Stimulated activated CD8-positive, alpha-beta memory T cell treated with anti-CD3 and anti-CD28 coated beads, Interleukin-2, amount 100 ng/mL, for 1 hour (primary cell): Measurements from ENCODE around the gene CIAO2B.

Source experiments
- DNase-seq, 2 donors: peaks; one replicate each; pipeline ENCODE4 v3.0.0-alpha.2; 2020; ENCODE audit warnings: low read depth in 2 of 2

Gene CIAO2B

DNA sequence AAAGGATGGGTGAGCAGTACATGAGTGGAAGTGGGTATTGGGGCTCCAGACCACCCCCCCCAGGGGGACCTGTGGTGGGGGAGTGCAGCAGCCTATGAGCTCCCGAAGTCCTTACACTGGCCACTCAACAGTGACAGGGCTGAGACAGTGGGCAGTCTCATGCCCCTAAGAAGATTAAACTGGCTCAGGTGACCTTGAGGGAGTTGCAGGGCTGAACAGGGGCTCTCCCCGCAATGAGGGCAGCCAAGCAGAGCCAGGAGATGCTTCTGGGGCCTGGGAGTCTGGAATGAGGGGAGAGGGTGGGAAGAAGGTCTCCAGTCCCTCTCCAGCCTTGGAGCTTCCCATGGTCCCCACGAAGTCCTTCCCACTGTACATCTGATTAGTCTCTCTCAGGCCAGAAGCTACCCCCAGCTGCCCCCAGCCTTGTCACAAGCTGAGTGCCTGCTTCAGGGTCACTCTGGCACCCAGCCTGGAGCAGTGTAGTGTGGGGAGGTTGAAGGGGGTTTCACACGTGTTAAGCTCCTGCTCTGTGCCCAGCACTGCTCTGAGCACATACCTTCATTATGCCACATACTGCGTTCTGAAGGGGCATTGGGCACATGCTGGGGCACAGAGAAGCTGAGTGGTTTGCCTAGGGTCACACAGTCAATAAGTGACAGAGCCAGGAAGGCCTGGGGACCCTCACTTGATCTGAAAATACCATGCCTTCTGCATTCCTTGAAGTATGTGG, 14.5 kb downstream of the CIAO2B start:
- no peak for DNase-seq

DNA sequence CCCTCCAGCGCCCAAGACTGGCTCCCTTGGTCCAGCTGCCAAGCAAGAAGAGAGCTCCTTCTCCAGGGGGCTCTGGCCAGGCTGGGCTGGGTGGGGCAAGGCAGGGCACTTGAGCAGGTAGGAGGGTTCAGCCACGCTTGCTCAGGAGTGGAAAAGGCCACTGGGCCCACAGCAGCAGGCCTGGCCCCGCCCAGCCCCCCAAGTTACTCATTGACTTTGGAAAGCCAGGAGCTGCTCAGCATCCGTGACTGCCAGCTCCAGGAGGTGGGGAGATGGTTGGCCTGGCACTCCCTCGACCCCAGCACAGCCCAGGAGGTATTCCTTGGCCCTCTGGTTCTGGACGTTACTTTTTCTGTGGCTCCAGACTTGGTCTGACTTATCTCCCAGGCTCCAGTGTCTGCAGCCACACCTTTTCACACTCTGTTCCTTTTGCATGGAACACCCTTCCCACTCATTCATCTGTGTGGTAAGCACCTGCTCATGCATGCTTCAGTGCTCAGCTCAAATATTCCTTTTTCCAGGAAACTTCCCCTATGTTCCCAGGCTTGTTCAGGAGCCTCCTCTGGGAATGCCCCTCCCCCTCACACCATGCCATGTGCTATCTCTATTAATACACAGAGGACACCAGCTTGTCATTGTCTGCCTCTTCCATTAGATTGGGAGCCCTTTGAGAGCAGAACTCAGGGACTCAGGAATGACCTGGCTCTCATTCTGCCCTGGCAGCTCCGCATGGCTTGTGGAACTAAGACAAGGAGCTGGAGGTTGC, 15.2 kb downstream of the CIAO2B start, which contains the start of gene CDH16:
Gene CDH16 (minus strand): TSS at position 83 of the 766 bp plus-strand sequence. CDS start 820 bp downstream, outside the sequence.
- no peak for DNase-seq

DNA sequence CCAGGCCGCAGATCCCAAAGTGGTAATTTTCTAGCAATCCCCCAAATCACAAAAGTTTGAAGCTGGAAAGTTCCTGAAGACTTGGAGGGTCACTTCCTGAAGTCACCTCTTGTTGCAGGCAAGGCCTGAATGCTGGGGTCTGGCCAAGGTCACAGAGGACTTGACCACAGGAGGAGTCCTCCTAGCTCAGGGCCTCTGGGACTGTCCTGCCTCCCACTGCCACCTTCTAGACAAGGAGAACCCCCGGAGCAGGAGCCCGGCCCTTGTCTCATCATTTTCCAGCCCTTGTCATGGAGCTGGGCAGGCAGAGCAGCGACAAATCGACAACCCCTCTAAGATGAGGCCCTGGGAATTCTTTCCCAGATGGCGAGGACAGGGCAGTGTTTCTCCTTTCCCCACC, 15.8 kb downstream of the CIAO2B start:
- DNase-seq, result no peak

DNA sequence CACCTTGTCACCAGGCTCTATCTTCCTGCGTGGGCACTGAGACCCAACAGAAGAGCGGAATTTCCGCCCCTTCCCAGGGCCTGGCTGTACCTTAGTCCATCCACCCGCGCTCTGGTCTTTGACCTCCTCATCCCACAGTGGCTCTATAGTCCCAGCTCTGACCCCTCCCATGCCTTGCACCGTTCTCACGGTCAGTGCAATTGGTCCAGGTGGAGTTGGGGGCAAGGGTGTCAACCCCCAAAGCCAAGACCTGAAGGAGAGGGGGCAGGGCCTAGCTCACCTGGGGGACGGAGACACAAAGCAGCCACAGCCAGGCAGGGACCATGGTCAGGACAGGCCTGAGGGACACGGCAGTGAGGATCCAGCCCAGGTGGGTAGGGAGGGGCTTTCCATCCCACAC, 16.5 kb downstream of the CIAO2B start:
- no peak for DNase-seq

DNA sequence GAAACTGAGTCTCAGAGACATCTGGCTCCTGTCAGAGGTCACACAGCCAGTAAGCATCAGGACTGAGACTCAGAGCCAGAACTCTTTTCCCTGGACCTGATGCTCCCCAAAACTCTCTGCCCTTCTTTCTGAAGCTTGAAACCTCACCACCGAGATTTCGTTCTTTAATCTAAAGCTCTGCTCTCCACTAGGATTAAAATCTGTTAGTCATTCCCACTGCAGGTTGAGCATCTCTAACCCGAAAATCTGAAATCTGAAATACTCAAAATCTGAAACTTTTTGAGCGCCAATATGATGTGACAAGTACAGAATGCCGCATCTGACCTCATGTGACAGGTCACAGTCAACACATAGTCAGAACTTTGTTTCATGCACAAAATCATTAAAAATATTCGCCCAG, 17.7 kb downstream of the CIAO2B start:
- DNase-seq, result no peak

DNA sequence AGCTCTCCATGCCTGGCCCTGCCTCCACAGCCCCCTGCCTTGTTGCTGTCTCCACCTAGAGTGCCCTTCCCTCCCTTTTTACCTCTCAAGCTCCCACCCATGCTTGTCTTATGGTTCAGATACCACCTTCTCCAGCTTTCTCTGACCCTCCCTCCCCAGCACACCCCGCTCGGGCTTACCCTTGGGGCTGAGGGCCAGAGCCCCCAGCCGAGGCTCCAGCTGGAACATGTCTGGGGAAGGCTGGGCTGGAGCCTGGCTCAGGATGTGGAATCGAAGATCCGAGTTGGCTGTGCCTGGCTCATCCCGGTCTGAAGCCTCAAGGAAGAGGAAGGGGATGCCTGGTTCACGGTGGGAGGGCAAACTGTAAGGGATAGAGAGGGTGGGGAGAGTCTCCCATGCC, 19.2 kb downstream of the CIAO2B start:
- no peak for DNase-seq

DNA sequence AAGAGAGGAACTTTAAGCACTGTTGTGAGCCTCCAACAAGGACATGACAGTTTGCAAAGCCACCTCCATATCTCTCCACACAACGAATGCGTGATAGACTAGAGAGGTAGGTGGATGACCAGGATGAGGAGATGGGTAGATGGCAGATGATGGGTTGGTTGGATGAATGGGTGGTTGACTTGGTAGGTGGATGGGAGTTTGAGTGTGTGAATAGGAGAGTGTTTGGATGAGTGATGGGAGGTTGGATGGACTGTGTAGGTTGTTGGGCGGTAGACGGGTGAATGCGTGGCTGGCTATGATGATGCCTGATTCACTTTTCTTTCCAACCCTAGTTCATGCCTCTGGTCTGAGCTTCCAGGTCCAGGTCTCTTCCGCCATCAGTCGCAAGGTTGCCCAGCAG, 19.7 kb downstream of the CIAO2B start:
- DNase-seq, result no peak

DNA sequence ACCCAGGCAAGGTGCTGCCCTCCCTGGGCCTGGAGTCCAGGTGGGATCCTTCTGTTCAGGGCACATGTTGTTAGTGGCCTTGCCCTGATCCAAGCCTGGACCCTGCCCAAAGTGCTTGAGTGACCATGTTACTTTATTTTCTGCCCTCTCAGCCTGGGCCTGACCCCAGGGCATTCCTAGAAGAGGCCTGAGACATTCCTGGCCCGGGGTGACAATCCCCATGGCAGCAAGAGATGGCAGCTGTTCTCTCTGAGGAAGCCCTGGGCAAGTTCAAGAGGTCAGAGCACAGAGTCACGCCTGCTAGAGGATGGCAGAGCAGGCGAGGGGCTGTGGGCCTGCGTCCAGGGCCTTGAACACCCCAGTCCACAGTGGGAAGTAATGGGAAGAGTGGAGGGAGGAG, 20.5 kb downstream of the CIAO2B start:
- no peak for DNase-seq

DNA sequence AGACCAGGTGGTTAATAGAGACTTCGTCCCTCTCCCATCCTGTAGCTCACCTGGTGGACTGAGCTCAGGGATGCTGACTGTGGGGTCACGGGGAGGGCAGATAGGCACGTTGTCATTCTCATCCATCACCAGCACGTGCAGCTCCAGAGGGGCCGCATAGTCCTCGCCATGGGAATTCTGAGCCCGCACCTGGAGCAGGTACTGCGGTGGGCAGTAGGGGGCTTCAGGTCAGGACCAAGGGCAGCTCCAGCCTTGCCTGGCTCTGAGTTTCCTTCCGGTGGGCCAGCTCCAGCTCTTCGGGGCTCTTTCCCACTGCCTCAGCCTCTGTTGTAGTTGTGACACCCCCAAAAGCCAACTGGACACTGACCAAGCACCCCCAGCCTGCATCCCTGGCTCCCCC, 21.1 kb downstream of the CIAO2B start:
- DNase-seq, result no peak

DNA sequence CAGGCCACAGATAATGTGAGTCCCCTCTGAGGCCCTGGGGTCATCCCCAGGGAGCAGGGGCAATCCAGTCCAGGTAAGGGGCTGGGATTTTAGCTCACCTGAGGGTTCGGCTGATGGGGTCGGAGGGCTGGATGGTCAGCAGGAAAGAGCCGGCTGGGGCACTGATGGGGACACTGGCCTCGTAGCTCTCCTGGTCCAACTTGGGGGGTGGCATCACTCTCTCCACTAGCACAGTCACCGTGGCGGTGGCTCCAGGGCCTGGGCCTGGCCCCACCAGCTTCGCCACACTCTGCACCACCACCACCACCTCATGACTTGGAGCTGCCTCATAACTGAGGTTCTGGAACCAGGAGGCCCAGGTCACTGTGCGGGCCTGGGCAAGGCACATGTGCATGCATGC, 22.4 kb downstream of the CIAO2B start:
- no peak for DNase-seq

DNA sequence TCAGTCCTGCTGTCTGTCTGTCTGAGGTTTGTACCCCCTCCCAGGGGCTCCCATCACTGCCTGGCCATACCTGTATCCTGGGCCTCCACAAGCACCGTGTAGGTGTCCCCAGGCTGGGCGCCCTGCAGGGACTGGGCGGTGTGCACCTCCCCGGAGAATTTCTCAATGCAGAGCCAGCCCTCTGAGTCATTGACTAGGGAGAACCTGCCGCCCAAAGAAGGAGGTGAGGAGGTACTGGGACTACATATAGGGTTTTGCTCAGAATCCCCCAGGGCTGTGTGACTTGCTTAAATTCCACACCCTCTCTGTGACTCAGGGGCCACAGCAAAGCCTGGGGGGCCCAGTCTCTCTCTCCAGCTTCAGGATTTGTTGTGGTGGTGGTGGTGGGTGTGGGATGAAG, 23.1 kb downstream of the CIAO2B start:
- DNase-seq, result no peak

DNA sequence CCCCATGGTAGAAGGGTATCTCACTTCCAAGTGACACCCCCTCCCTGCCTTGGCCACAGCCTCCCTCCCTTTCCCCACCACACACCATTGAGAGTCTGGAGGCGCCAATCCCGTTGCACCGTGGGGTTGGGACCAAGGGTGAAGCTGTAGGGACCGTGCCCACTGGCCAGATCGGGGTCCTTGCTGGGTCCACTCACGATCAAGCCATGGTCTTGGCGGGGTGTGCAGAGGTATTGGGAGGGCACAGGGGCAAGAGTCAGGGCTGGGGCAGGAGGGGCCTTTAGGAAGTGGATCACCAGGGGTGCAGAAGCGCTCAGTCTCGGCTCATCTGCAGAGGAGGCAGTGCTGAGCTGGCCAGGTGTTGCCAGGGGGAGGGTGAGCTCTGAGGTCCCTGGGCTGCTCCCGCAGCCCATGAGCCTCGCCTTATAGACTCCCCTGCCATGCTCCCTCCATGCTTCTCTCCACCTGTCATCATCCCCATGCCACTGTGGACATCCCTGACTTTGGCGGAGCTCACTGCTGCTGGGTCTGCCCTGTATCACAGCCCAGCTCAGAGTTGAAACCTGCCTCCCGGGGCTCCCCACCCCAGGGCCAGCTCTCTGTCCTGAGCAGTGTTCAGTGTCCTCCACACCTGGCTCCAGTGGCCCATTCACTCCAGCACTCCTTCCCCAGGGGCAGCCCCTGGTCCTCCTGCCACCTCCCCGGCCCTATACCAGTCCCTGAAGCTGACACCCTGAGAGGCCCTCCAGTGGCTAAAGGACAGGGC, 23.8 kb downstream of the CIAO2B start:
- DNase-seq, result no peak

DNA sequence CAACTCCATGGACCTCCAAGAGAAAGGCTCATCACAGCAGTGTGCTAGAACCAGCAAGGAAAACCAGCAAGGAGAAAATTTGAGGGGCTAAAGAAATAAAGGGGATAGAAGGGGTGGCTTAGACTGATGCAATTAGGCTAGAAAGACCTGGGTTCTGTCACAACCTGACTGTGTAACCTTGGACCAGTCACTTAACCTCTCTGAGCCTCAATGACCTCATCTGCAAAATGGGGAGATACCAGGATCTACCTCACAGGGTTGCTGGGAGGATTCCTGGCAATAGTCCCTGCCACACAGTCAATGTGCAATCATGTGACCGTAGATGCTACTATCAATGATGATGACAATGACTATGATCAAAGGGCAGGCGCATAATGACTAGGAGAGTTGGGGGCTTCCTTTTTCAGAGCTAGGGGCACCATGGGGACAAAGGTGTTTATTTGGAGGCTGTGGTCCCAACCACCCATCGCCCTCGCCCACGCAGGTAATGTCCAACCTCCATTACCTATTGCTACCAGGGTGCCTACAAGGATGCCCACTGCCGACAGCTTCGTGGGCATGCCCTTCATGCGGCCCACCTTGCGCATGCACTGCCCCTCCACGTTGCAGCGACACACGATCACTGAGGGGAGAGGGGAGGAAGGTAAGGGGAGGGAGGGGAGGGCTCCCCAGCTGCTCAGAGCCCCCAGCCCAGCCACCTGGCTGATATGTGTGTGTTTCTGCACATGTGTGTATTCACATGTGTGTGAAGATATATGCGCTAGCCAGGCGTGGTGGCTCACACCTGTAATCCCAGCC, 25.2 kb downstream of the CIAO2B start:
- no peak for DNase-seq

DNA sequence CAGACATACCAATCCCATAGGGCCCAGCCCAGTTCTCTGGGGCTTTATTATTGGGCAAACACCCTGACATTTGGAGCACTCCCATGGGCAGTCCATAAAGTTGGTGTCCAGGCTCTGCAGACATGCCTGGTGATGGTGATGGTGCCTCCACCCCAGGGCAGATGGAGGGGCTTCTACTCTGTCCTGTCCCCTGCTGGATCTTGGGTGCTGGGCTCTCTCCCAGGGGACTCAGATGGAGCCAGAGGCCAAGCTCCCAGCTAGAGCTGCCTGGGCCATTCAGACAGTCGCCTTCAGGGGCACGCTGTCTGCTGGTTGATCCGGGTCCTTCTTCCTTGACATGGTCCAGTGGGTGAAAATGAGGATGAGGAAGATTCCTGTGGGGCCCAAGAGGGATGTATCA, 26.1 kb downstream of the CIAO2B start:
- no peak for DNase-seq

DNA sequence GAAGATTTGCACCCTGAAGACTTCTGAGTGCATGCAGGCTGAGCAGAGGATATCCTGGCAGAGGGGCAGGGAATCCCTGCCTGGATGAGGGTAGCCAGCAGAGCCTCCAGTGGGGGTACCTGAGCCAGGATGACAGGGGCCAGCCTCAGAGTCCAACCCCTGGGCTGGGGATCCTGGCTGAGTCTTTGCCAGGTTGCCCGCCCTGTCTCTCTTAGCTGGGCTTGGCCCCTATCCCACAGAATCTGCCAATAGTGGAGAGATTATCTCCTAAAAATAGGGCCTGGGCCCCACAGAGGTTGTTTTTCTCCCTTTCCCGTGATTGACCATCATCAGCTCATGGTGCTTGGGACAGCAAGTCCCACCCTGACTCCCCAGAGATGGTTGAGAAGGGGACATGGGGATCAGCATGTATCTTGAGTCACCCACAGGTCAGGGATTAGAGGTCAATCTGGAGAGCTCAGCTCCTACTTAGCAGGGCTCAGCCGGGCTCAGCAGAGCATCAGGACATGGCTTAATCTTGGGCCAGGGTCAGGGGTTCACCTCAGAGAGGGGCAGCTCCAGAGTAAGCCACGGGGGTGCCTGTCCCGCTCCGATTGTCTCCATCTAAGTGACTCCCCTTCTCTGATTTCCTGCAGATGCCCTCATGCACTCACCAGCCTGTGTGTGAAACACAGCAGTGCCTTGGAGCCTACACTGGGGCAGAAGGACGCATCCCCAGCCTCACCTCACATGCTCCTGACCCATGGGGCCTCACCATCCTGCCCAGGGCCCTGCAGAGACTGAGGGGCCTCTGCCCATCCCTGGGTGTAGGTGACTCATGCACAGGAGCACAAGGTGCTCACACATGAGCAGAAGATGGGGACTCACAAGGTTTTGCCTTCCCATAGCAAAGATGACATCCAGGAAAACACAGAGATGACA, 27.0 kb downstream of the CIAO2B start:
- DNase-seq, result no peak

DNA sequence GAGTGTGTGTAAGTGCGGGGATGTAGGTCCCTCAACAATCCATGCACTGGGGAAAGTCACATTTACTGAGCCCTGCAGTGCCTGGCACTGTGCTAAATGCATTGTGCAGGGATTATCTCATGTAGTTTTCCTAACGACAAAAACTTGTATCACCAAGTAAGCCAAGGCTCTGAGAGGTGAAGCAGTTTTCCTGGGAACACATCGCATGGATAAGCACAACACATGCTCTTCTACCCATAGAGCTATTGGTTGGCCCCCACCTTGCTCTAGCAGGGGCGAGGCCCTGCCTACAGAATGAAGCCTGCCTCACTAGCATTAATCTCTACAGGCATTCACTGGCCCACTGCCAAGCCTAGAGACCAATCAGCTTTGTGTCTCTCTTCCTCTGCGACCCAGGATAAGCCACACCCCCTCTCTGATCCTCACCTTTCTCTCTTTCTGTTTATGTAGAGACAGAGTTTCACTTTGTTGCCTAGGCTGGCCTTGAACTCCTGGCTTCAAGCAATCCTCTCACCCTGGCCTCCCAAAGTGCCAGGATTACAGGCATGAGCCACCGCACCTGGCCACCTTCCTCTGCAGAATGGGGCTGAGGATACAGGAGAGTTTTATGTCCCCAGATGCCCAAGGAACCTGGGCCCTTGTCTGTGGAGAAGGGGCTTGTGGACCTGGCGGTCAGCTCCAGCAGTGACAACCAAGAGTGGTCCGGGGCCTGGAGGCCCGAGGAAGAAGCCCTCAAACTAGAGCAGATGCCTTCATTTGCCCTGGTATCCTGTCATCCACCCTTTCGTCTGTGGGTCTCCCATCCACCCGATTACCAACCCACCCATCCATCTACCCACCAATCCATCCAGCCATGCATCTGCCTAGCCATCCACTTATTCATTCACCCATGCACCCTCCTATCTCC, 28.3 kb downstream of the CIAO2B start:
- DNase-seq, result no peak

DNA sequence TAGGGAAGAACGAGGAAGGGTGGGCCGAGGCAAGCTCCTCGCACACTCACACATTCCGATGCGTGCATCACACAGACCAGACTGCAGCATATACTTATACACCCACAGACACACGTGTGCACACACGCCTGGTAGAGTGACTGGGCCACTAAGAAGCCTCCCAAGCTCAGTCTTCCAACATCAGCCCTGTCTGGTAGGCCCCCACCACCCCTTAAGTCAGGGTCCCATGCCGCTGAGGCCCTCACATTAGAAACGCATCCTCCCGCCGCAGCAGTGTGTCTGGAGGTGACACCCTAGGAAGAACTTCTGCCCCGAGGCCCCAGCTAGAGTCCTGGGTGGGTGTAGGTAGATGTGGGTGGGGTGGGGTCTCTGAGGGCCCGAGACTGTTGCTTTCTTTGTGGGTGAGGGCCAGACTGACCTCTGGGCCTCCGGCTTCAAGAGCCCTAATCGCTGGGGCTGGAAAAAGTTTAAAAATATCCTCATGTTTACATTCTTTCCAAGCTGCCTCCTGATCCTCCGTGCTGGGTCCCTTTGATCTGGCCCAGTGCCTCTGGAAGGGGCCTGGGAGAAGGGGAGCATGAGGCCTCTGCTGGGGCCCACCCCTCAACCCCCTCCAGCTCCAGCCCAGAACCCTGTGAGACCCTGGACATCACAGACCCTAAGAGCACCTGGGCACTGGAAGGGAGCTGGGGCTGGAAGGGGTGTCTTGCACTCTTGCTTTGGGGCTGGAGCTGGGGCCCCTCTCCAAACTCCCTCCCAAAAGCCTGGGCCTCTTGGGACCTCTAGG, 29.2 kb downstream of the CIAO2B start:
- DNase-seq, result no peak

DNA sequence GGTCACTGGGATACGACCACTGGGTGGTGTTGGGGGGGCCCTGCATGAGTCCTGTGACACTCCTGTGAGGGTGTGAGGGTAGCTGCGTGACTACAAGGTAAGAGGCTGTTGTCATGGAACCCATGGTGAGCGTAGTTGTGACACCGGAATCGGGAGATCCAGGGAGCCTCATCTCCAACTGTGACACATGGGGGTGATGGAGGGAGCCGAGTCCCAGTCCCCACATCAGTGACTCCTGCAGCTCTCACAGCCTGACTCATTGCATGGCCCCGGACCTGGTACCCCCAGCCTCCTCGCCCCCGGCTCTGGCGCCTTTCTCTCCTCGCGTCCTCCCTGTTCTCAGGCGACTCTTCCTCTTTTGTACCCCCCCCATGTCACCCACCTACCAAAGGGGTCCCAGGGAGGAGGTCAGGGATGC, 29.8 kb downstream of the CIAO2B start:
- DNase-seq, result no peak
